Measurements from ENCODE around the gene HOGA1. TPM values are rescaled to one million over a fixed set of nuclear protein-coding genes. Genes with fewer than 3 reads are reported as not detected.

The HOGA1 gene
- total and polyA plus RNA-seq, 4 donors: 0.30 to 2.3 (median 0.77) TPM

- TF ChIP-seq CTCF (IDR thresholded peaks at IDR 0.05; ENCODE audit: control extremely low read depth, extremely low read depth): no peak
- Histone ChIP-seq H3K9me3 (ENCODE audit: control insufficient read depth in 4 of 4, insufficient read depth in 3 of 4, low read length in 3 of 4) (peaks cover 0 to 4% (median 0%) of the 10 kb centered on the region in 4 donors), H3K27me3 (ENCODE audit: control insufficient read depth in 3 of 3, insufficient read depth in 3 of 3, low read length in 2 of 3) (no peaks in the 10 kb centered on the region), H3K9ac (ENCODE audit: insufficient read depth in 1 of 2, low read length in 2 of 2) (no peak overlapping the region), H3K36me3 (ENCODE audit: control insufficient read depth in 4 of 4, insufficient read depth in 4 of 4, low read length in 4 of 4) (peaks cover 0 to 19% (median 3%) of the 10 kb centered on the region in 4 donors), H3K27ac (ENCODE audit: low read depth in 1 of 2, low read length in 1 of 2) (peak overlapping the region; percentile 82 to 97), H3K4me3 (no peak overlapping the region), H3K4me1 (ENCODE audit: control insufficient read depth in 5 of 5, insufficient read depth in 5 of 5, low read length in 5 of 5) (peaks cover 0 to 14% (median 0%) of the 10 kb centered on the region in 5 donors)
- ATAC-seq (ENCODE audit: insufficient read depth, low FRiP score): no peak
- WGBS, 2 donors: 87 to 88% methylated on average over 3 of the region's 3 CpGs
- no peak for DNase-seq
Observed at GRCh38 chr10:97571622-97572021, 12.6 kb upstream of the HOGA1 start.

GRCh38 chr10:97572214-97572989 is 11.8 kb upstream of the HOGA1 start, which contains the start of gene ANKRD2:
Gene ANKRD2, plus strand, starts transcription at chr10:97572779. Its CDS starts 10 bp downstream, at chr10:97572789.
- H3K9ac ChIP-seq (ENCODE audit: insufficient read depth in 1 of 2, low read length in 2 of 2): no peak within 1 kb of the TSS
- H3K4me1 ChIP-seq (ENCODE audit: control insufficient read depth in 5 of 5, insufficient read depth in 5 of 5, low read length in 5 of 5): peaks cover 0 to 14% (median 0%) of the 10 kb centered on the region in 5 donors
- peak; percentile 63 to 78 (median 68) for DNase-seq
- H3K27me3 ChIP-seq (ENCODE audit: control insufficient read depth in 3 of 3, insufficient read depth in 3 of 3, low read length in 2 of 3): no peaks in the 10 kb centered on the region
- peaks cover 0 to 19% (median 3%) of the 10 kb centered on the region in 4 donors for H3K36me3 ChIP-seq (ENCODE audit: control insufficient read depth in 4 of 4, insufficient read depth in 4 of 4, low read length in 4 of 4)
- ATAC-seq (ENCODE audit: insufficient read depth, low FRiP score): peak; percentile 69
- WGBS, 2 donors: 74 to 76% methylated on average over 16 of the region's 16 CpGs
- peak within 1 kb of the TSS; percentile 82 to 97 for H3K27ac ChIP-seq (ENCODE audit: low read depth in 1 of 2, low read length in 1 of 2)
- peaks cover 0 to 4% (median 0%) of the 10 kb centered on the region in 4 donors for H3K9me3 ChIP-seq (ENCODE audit: control insufficient read depth in 4 of 4, insufficient read depth in 3 of 4, low read length in 3 of 4)
- no peak within 1 kb of the TSS for H3K4me3 ChIP-seq
- peak; percentile 48 for TF ChIP-seq CTCF (IDR thresholded peaks at IDR 0.05; ENCODE audit: control extremely low read depth, extremely low read depth)

GRCh38 chr10:97573021-97573420 is 11.2 kb upstream of the HOGA1 start:
- peak overlapping the region; percentile 82 to 97 for H3K27ac ChIP-seq (ENCODE audit: low read depth in 1 of 2, low read length in 1 of 2)
- no peaks in the 10 kb centered on the region for H3K27me3 ChIP-seq (ENCODE audit: control insufficient read depth in 3 of 3, insufficient read depth in 3 of 3, low read length in 2 of 3)
- no peak for ATAC-seq (ENCODE audit: insufficient read depth, low FRiP score)
- peaks cover 0 to 4% (median 0%) of the 10 kb centered on the region in 4 donors for H3K9me3 ChIP-seq (ENCODE audit: control insufficient read depth in 4 of 4, insufficient read depth in 3 of 4, low read length in 3 of 4)
- H3K36me3 ChIP-seq (ENCODE audit: control insufficient read depth in 4 of 4, insufficient read depth in 4 of 4, low read length in 4 of 4): peaks cover 0 to 16% (median 3%) of the 10 kb centered on the region in 4 donors
- no peak for DNase-seq
- no peak overlapping the region for H3K9ac ChIP-seq (ENCODE audit: insufficient read depth in 1 of 2, low read length in 2 of 2)
- 91 to 93% methylated on average over 2 of the region's 2 CpGs for WGBS, 2 donors
- H3K4me1 ChIP-seq (ENCODE audit: control insufficient read depth in 5 of 5, insufficient read depth in 5 of 5, low read length in 5 of 5): peaks cover 0 to 14% (median 0%) of the 10 kb centered on the region in 5 donors
- no peak for TF ChIP-seq CTCF (IDR thresholded peaks at IDR 0.05; ENCODE audit: control extremely low read depth, extremely low read depth)
- H3K4me3 ChIP-seq: no peak overlapping the region
